Kidney tubule cell (primary cell): ENCODE results near the gene MAEA.
"Not testable (repeated sequence)": the region's sequence is repeated elsewhere in the genome, so short reads cannot be mapped to it uniquely, and the experiment has no call there.

Experiments used
- DNase-seq: peaks from one replicate; pipeline ENCODE4 v3.0.0-alpha.2; 2018; ENCODE audit warnings: low spot score

The MAEA gene

GRCh38 chr4:1321946-1322650, 32.4 kb downstream of the MAEA start:
- no peak for DNase-seq

DNA sequence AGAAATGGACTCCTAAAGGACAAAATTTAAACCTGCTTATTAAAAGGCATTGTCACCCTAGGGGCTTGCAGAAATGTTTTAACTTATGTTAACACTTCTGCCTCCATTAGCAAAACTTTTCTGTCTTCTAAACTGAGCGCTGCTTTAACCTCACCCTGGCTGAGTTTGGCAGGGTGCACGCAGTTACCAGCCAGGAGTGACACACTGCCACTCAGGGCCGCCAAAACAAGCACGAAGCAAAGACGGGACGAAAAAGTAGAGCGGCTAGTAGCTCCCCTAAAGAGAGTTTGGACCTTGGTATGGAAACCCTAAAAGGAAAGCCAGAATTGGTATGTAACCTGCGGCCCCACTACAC, 33.6 kb downstream of the MAEA start:
- DNase-seq = no peak

- DNase-seq = peak; percentile 96
These were observed 34.1 kb downstream of the MAEA start for GRCh38 chr4:1323635-1324442.

- DNase-seq = not testable (repeated sequence)
These were observed 34.9 kb downstream of the MAEA start for GRCh38 chr4:1324443-1325175.

- no peak for DNase-seq
These were observed 35.4 kb downstream of the MAEA start for GRCh38 chr4:1325176-1325480.

- no peak for DNase-seq
These were observed 36.3 kb downstream of the MAEA start for GRCh38 chr4:1325681-1326635.

DNA sequence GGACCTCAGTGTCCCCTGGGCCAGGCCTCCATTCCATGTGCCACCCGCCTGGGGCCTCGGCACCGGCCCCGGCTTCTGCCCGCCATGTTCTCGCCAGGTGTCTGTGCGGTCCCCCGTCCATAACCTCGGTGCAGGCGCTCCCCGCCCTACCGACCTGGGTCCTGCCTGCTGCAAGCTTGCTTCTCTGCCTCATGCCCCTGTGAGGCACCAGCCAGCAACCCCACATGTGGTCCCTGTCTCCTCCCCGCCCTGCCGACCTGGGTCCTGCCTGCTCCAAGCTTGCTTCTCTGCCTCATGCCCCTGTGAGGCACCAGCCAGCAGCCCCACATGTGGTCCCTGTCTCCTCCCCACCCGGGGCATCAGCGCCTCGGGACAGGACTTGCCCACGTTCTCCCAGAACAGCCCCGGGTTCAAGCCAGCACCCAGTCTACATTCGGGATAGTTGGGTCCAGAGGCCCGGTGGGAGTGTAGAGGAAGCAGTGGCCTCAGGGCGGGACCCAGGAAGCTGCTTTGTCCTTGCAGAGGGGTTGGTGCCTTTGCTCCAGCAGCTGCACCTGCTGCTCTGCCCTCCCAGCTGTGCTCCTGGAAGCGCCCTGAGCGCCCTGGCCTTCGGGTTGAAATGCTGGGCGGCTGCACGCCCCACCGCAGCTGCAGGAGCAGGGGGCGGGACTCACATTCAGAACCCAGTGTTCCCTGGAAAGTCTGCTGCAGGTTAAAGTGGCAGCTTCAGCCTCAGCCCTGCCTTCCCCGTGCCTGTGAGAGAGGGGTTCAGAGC, 37.2 kb downstream of the MAEA start:
- DNase-seq = no peak

- no peak for DNase-seq
These were observed 38.0 kb downstream of the MAEA start for GRCh38 chr4:1327526-1328266.

DNA sequence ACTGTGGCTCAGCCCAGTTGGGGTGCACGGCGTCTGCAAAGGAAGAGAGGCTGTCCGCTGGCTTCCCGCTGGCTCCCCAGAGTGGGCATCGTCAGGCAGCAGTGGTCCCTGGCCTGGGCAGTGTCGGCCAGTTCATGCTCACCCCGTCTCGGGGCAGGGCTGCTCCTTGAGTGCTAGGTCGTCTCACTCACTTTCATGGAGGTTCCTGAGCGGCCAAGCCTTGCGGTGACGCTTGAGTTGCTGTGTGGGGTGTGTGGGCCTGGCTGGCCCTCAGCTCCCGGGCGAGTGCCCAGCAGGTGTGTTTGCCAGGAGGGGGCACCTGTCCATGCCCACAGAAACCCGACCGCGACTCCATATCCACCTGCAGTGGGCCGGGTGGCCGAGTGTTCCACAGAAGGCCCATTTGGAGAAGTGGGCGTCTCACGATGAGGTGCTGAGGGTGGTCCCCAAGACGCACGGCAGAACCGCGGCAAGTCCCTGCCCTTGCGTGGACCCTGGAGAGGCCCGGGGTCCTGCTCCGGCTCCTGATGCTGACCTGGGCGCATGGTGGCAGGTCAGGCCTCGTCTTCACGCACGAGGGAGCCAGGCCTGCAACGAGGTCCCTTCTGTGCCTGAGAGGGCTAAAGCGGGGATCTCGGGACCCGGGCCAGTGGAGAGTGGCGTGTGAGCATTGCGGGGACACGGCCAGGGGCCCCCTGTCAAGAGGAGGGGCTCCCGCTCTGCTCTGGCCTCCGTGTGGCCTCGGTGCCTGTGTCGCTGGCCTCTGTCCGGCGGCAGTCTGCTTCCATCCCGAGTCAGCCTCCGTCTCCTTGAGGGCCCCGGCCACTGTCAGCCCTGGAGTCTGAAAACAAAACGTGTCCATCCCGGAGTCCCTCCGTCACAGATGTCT, 38.8 kb downstream of the MAEA start:
- no peak for DNase-seq

DNA sequence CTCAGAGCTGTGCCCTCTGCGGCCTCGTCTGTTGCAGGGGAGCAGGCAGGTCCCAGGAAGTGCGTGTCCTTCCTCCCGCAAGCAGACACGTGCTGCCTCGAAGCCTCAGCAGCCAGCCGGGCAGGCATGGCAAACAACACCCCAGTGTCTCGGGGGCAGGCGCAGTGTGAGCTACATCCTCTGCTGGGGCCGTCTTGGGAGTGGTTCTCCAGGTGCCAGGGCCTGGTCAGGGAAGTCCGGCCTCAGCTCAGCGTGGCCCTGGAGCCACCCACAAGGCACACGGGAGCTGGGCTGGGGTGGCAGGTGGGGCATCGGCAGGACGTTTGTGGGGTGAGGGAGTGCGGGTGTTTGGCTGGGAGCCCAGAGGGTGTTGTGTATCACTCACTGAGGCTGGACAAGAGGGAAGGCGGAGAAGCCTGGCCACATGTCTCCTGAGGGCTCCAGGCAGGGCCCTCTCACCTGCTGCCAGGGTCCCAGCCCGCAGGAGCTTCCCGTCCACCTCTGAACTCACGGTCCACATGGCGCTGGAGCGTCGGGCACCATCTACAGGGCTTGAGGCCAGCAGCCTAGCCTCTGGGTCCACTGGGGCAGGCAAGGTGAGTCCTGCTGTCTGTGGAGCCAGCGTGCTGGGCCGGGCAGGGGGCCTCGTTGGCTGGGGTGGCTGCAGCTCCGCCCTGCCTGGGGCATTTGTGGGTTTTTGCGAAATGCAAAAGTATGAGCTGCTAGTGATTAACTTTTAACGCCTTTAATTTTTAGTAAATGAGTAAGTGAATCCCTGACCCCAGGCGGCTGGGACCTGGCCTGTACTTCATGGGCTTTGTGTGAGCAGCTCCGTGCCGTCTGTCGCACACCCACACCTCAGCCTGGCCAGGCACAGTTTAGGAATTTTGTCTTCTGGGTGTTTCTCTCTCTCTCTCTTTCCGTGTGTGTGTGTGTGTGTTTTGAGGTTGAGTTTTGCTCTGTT, 40.0 kb downstream of the MAEA start:
- peak; percentile 98 for DNase-seq

DNA sequence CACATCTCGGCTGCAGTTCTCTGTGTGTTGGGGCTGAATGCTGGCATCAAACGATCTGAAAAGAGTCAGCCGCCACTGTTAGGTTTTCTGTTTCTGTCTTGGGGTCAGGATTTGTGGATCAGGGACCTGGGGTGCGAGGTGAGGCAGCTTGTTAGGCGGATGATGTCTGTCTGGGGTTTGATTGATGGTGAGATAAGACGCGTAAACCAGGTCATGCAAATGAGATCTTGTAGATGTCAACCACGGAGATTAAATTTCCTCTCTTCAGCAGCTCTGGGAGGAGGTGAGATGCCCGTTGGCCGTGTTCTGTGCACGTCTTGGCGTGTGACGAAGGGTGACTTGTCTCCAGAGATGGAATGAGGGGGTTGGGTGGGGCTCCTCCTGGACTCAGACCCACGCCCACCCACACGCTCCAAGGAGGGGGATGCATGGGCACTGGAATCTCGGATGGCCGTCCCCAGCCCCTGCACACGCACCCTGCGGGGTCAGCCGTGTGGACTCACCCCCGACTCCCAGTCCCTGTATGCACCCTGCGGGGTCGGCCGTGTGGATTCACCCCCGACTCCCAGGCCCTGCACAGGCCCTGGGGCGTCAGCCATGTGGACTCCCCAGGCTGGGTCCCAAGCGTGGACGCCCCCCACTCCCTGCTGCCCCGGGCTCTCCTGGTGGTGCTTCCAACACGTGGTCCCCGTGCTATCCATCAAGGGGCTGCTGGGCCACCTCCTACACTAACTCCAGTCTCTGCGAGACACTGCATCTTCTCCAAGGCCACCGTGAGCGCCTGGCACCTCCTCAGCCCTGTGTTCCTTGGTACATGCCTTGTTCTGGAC, 41.3 kb downstream of the MAEA start:
- no peak for DNase-seq

DNA sequence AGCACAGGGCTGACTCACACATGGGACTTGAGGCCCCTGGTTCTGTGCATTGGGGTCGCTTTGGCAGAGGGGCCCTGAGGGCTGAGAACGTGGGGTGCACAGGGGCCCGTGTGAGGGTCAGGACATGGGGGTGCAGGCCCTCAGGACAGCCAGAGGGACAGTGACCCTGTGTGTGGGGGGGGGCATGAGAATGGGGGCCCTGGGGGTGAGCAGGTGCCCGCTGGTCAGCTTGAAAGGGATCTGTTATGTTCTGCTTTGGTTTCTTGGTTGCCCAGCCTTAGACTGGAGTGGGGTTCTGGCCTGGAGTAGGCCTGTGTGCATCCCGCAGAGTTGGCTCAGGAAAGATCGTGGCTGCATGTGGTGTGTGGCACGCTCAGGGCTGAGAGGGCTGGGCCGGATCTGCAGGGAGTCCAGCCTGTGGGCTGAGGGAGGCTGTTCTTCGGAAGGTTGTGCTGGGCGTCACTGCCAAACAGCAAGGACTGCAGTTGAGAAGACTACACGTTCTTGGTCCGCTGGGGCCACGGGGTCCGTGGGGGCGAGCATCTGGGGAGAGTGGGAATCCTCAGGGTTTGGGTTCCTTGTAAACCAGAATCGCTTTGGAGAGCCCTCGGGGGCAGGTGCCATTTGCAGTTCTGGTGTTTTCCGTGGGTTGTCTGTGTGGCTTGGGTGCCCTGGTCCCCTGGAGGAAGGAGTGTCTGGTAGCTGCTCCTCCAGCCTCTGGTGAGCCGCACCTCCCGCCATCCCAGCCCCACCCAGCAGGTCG, 42.1 kb downstream of the MAEA start:
- DNase-seq = no peak

DNA sequence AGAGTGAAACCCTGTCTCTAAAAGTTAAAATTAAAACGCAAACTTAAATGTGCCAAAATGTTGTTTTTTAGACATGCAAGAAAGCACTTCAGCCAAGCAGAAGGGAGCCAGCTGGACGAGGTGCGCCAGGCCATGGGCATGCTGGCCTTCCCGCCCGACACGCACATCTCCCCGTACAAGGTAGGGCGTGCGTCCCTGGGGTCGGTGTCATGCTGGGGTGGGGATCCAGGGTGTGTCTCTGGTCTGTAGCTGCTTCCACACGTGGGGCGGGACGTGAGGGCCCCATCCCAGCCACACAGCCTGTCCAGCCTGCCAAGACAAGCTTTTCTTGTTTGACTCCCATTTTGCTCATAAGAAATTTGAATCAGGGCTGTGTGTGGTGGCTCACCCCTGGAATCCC, 43.0 kb downstream of the MAEA start:
- DNase-seq = no peak

DNA sequence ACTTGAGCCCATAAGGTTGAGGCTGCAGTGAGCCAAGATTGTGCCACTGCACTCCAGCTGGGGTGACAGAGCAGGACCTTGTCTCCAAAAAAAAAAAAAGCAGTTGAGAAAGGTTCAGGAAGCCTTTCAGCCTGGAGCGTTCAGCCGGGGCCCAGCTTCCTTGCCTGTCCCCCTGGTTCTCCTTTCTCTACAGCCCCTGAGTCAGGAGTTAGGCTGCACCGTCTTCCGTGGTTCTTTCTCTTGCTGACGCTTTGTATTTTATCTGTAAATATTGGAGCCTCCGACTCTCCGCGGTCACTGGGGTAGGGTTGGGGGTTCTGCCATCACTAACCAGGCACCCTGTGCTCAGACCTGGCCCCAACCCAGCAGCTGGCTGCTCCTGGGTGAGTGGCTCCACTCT, 43.6 kb downstream of the MAEA start:
- DNase-seq = no peak

DNA sequence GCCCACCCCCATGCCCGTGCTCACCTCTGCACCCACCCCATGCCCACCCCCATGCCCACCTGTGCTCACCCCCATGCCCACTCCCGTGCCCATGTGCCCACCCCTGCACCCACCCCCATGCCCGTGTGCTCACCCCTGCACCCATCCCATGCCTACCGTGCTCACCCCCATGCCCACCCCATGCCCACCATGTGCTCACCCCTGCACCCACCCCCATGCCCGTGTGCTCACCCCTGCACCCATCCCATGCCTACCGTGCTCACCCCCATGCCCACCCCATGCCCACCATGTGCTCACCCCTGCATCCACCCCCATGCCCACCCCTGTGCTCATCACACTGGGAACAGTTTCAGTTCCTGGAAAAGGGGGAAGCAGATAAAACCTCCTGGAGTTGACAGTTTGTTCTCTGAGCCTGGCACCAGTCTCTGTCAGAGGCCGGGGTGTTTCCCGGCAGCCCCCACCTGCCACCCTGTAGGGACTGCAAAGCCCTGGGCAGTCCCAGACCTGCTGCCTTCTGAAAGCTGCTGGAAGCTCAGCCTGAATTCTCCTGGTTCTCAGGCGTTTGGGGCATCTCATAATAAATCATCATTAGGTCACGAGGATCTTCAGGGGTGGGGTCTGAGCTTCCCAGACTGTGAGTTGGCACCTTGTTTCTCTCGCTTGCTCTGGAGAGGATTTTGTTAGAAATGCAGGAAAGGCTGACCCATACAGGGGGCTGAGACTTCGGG, 44.3 kb downstream of the MAEA start:
- DNase-seq = not testable (repeated sequence)

DNA sequence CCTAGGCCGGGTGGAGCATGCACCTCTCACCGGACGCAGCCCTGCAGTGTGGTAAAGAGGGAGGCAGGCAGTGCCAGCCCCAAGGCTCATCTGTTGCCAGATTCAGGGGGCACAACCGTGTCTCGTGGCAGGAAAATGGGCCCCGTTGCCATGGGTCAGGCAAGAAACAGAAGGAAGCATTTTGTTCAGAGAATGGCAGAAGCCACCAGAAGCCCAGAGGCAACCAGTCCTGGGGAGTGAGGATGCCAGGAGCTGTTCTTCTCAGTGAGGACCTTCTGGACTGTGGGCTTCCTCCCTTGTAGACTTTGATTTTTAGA, 44.8 kb downstream of the MAEA start:
- DNase-seq = no peak
